GM06990 (cell line): Measurements from ENCODE around the gene SYT2.
"Not testable (repeated sequence)": the region's sequence is repeated elsewhere in the genome, so short reads cannot be mapped to it uniquely, and the experiment has no call there.

ENCODE experiments used
- DNase-seq: peaks from one replicate; pipeline ENCODE4 v3.0.0-alpha.2; 2011; ENCODE audit not compliant: insufficient read length; ENCODE audit errors: extremely low read depth
- H3K27me3 ChIP-seq: replicated peaks from 2 replicates; pipeline ENCODE4 v1.6.0; 2011; ENCODE audit warnings: low read length; ENCODE audit not compliant: control insufficient read depth, insufficient read depth
- H3K36me3 ChIP-seq: 2 replicates; pipeline ENCODE4 v1.5.1; 2011; ENCODE audit warnings: low read length; ENCODE audit not compliant: control insufficient read depth, insufficient read depth
- H3K4me3 ChIP-seq: replicated peaks from 2 replicates; pipeline ENCODE4 v1.5.1; 2011; ENCODE audit warnings: low read depth, mild to moderate bottlenecking, control low read depth, low read length
- TF ChIP-seq, protein P1 (sequence below): IDR thresholded peaks from 2 replicates; pipeline ENCODE4 v1.5.1; 2011; ENCODE audit warnings: low read length, control low read depth, mild to moderate bottlenecking, inconsistent platforms; ENCODE audit not compliant: insufficient read depth, poor library complexity, severe bottlenecking

SYT2 gene

DNA sequence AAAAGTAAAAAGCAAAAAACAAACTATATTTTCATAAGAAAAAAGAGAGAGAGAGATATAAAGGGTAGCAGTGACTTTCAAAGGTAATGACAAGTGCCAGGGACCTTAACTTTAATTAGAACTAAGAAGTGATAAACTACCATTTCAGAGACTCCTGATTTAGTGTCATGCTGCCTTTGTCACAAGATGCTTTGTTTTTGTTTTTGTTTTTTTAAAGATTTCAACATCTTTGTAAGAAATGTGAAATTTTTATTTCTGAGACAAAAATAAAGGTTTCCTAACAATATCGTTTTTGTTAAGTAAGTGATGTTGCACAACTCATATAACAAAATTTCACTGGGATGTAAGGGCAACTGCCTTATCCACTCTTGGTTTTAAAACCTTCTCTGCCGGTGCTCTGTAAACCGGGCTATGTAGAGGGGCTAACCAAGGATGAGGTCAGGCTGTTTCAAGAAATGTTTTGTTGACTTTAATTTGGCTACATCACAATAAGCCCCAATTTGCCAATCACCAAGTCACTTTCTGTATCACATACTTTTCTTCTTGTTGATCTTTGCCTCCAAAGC, 35.2 kb upstream of the SYT2 start:
- TF ChIP-seq, protein P1, sequence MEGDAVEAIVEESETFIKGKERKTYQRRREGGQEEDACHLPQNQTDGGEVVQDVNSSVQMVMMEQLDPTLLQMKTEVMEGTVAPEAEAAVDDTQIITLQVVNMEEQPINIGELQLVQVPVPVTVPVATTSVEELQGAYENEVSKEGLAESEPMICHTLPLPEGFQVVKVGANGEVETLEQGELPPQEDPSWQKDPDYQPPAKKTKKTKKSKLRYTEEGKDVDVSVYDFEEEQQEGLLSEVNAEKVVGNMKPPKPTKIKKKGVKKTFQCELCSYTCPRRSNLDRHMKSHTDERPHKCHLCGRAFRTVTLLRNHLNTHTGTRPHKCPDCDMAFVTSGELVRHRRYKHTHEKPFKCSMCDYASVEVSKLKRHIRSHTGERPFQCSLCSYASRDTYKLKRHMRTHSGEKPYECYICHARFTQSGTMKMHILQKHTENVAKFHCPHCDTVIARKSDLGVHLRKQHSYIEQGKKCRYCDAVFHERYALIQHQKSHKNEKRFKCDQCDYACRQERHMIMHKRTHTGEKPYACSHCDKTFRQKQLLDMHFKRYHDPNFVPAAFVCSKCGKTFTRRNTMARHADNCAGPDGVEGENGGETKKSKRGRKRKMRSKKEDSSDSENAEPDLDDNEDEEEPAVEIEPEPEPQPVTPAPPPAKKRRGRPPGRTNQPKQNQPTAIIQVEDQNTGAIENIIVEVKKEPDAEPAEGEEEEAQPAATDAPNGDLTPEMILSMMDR = no peak
- H3K27me3 ChIP-seq = no peaks in the 10 kb centered on the region
- no peak for DNase-seq
- no peak overlapping the region for H3K4me3 ChIP-seq
- H3K36me3 ChIP-seq = no peaks in the 10 kb centered on the region; the same call in 1 of the 2 replicates

DNA sequence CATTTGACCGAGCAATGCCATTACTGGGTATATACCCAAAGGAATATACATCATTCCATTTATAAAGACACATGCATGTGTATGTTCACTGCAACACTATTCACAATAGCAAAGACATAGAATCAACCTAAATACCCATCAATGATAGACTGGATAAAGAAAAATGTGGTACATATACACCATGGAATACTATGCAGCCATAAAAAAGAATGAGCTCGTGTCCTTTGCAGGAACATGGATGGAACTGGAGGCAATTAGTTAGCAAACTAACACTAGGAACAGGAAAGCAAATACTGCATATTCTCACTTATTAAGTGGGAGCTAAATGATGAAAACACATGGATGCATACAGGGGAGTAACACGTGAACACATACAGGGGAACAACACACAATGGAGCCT, 34.5 kb upstream of the SYT2 start:
- not testable (repeated sequence) for H3K36me3 ChIP-seq, H3K4me3 ChIP-seq, H3K27me3 ChIP-seq, DNase-seq

DNA sequence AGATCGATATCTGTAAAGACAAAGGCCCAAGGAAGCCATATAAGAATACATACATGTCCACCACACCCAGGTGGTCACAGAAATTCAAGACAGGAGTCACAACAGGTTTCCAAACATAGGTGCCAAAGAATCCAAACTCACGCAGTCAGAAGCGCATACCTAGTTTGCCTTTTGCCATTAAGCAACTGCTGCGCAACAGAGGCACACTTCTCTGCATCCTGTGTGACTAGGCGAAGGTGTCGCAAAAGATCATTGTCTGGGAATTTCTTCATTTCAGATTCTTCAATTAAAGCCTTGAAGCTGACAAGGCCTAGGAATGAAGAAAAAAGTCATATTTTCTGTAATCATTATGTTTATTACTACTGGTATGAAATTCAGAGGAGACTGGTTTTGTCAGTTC, 32.2 kb upstream of the SYT2 start:
- Histone ChIP-seq H3K4me3 (no peak overlapping the region), H3K27me3 (no peaks in the 10 kb centered on the region), H3K36me3 (no peaks in the 10 kb centered on the region; the same call in 1 of the 2 replicates)
- TF ChIP-seq, protein P1 = no peak
- no peak for DNase-seq

DNA sequence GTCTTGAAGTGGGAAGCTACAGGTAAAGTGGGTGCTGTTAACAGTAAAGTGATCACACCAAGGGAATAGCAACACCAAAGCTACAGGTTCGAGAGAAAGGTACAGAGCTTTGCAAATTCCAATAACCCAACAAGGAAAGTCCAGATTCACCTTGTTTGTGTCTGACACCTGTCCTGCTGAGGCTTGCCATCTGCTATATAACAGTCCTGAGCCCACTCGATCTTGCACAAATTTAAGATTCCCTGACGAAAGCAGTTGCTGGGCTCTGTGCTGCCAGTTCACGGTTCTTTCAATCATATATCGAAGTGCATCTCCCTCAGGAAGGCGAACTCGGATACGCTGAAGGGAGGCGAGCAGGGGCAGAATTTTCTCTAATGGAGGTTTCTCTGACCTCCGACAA, 23.0 kb upstream of the SYT2 start:
- Histone ChIP-seq H3K27me3 (no peaks in the 10 kb centered on the region; the same call in 1 of the 2 replicates), H3K36me3 (no peaks in the 10 kb centered on the region; the same call in none of the 2 replicates), H3K4me3 (no peak overlapping the region)
- TF ChIP-seq, protein P1 = no peak
- DNase-seq = no peak

DNA sequence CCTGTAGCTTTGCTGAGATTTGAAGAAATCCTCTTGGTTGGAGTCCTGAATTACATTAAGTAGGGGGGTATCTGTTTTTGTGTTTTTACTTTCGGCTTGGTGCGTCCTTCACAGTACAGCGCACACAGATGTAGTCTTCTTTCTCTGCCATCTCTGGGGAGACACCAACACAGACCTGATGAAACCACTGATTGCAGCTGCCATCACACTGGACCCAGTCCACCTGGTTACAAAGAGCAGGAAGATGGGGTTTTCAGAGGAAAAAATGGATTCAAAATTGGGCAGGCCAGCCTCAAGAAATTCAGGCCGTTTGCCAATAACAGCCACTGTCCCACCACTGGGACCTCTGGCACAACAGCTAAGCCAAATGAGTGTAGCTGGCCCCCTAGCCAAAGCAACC, 18.7 kb upstream of the SYT2 start:
- DNase-seq = no peak
- Histone ChIP-seq H3K36me3 (no peaks in the 10 kb centered on the region; the same call in none of the 2 replicates), H3K4me3 (no peak overlapping the region), H3K27me3 (no peaks in the 10 kb centered on the region; the same call in 1 of the 2 replicates)
- TF ChIP-seq, protein P1 = no peak

DNA sequence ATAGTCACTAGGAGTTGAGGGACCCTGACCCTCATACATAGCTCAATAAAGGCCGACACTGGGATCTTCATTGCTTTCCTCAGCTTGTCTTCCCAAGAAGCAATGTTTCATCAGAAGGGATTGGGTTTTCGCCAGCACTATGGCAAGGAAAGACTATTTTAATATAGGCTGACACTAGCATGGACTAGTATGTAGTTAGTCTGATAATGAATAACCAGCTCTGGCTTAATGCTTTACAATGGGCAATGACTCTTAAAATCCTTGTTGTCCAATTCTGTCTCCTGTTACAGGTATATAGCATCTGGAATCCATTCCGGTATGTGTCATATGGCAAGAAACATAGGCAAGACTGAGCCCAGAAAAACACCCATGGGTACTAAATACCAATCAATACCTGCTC, 15.3 kb upstream of the SYT2 start:
- H3K27me3 ChIP-seq = no peaks in the 10 kb centered on the region; the same call in 1 of the 2 replicates
- no peak overlapping the region for H3K4me3 ChIP-seq
- no peak for DNase-seq
- H3K36me3 ChIP-seq = no peaks in the 10 kb centered on the region; the same call in 1 of the 2 replicates
- TF ChIP-seq, protein P1 = no peak
